Kidney (tissue), 14 donors: ENCODE results near the gene CISD3. TPM values are rescaled to one million over a fixed set of nuclear protein-coding genes. Genes with fewer than 3 reads are reported as not detected.

ENCODE experiments used
- DNase-seq, 5 donors: peaks; one replicate each; pipeline ENCODE4 v3.0.0-alpha.2; 2013 to 2020
- FAIRE-seq: peaks from 2 replicates; lab custom pipeline; 2012; peaks lifted over from hg19 to GRCh38; lab: Jason Lieb, UNC
- H3K27ac ChIP-seq, 2 donors: one replicate each; pipeline ENCODE4 v1.7.0; 2013; ENCODE audit warnings: low read depth in 2 of 2, low read length in 2 of 2, inconsistent platforms in 1 of 2
- H3K27me3 ChIP-seq: one replicate; pipeline ENCODE4 v1.7.1; 2013; ENCODE audit warnings: low read length, inconsistent platforms; ENCODE audit not compliant: control insufficient read depth, insufficient read depth
- H3K36me3 ChIP-seq, 3 donors: one replicate each; pipeline versions ENCODE4 v1.7.0 to v1.7.1; 2013; ENCODE audit warnings: low read length in 3 of 3, control low read depth in 1 of 3, inconsistent platforms in 1 of 3; ENCODE audit not compliant: insufficient read depth in 3 of 3, control insufficient read depth in 2 of 3
- H3K4me1 ChIP-seq, 3 donors: one replicate each; pipeline versions ENCODE4 v1.7.0 to v1.7.1; 2013; ENCODE audit warnings: low read length in 3 of 3, inconsistent platforms in 1 of 3, low read depth in 1 of 3; ENCODE audit not compliant: control insufficient read depth in 2 of 3, insufficient read depth in 2 of 3
- H3K4me3 ChIP-seq, 3 donors: one replicate each; pipeline versions ENCODE4 v1.7.0 to v1.8.1; 2013; ENCODE audit warnings: low read length in 3 of 3, control low read depth in 1 of 3, inconsistent platforms in 1 of 3
- H3K9ac ChIP-seq, 3 donors: one replicate each; pipeline versions ENCODE4 v1.7.0 to v1.7.1; 2013; ENCODE audit warnings: low read length in 3 of 3, control low read depth in 1 of 3, inconsistent platforms in 1 of 3
- H3K9me3 ChIP-seq, 3 donors: one replicate each; pipeline versions ENCODE4 v1.7.0 to v1.7.1; 2013; ENCODE audit warnings: low read length in 3 of 3, control low read depth in 1 of 3, inconsistent platforms in 1 of 3; ENCODE audit not compliant: control insufficient read depth in 2 of 3, insufficient read depth in 1 of 3
- intact Hi-C: fragments of 100-400 bp; cut with DNase I; formaldehyde crosslinking; loops from one replicate; pipeline ENCODE4 v1.11.1; 2022
- polyA plus RNA-seq: library from polyadenylated mRNA; stranded (reverse); fragments of 350-450 nt; fragmentation: Illumina TruSeq; extraction: RNeasy Lipid Tissue Mini Kit (QIAGEN cat#74804); gene quantifications from one replicate; pipeline ENCODE4 v1.2.3, GENCODE V29; 2014; ENCODE audit warnings: low read depth, low replicate concordance; ENCODE audit not compliant: insufficient read depth
- total RNA-seq: library from RNA; stranded (reverse); fragmentation: NEBNext Ultra II Directional; extraction: Animal tissue kit (Norgen Biotek cat#: 25700); gene quantifications from one replicate; pipeline ENCODE4 v1.2.1, GENCODE V29; 2021
- TF ChIP-seq, protein P1 (sequence below): IDR thresholded peaks from 3 replicates; pipeline ENCODE4 v1.5.1; 2012; ENCODE audit warnings: mild to moderate bottlenecking, moderate library complexity, borderline replicate concordance; ENCODE audit not compliant: insufficient read depth; ENCODE audit errors: extremely low read depth
- donor health status: control.
- donor health status: control.
- donor health status: control.
- donor health status: control.
- donor health status: control.
- donor health status: DM: yes; HTN: yes; CAD: no.
- donor health status: Normal renal cell carcinoma (clear cell type).

Gene CISD3
- total and polyA plus RNA-seq, 2 donors from 2014 or later: 37.7 to 152 TPM

DNA sequence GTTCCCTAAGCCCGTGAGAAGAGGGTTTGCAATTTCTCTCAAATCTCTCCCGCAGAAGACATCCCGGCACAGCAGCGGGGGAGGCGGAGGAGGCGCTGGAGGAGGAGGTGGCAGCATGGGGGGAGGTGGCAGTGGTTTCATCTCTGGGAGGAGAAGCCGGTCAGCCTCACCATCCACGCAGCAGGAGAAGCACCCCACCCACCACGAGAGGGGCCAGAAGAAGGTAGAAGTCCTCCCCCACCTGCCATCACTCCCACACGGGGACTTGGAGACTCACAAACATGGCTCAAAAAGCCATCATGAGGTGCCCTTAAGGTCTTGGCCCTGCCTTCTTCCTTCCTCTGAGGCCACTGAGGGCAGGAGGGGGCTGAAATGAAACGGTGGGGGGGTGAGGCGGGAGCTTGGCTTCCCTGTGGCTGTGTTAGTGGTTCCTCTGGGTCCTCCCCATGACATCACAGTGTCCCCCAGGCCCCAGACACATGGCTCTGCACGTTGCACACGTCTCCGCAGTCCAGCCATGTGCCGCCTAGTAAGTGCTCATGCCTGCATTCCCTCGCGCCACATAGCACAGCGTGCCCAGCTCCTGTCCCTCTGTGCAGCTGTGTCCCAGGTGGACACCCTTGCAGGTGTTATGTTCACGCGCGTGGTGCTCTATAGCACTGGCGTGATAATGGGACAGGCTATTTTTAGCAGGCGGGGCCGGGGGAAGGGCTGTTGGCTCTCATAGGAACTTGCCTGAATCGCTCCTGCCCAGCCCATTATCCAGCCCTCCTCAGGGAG is 18.2 kb upstream of the CISD3 start:
- intact Hi-C loops: no loop called here
- DNase-seq: peak in 1 of 5 donors; percentile 63
- peaks cover 2 to 45% (median 29%) of the 10 kb centered on the region in 3 donors for H3K36me3 ChIP-seq

DNA sequence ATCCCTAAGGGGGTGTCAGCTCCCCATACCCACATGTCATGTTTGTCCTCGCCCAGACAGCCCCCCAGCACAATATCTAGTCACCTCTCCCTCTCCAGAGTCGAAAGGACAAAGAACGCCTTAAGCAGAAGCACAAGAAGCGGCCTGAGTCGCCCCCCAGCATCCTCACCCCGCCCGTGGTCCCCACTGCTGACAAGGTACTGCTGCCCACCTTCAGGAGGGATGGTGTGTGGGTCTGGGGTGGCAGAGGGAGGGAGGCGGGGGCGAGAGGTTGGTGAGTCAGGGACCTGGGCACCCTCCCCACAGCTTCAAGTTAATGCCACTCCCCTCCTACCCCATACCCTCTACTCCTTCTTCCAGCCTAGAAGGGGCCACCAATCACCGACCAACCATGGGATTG is 17.5 kb upstream of the CISD3 start:
- Histone ChIP-seq H3K27ac (no peak overlapping the region), H3K36me3 (peaks cover 3 to 49% (median 31%) of the 10 kb centered on the region in 3 donors), H3K4me3 (no peak overlapping the region), H3K9ac (no peak overlapping the region), H3K27me3 (no peaks in the 10 kb centered on the region), H3K4me1 (peaks cover 0 to 9% (median 0%) of the 10 kb centered on the region in 3 donors), H3K9me3 (no peaks in the 10 kb centered on the region)
- TF ChIP-seq, protein P1, sequence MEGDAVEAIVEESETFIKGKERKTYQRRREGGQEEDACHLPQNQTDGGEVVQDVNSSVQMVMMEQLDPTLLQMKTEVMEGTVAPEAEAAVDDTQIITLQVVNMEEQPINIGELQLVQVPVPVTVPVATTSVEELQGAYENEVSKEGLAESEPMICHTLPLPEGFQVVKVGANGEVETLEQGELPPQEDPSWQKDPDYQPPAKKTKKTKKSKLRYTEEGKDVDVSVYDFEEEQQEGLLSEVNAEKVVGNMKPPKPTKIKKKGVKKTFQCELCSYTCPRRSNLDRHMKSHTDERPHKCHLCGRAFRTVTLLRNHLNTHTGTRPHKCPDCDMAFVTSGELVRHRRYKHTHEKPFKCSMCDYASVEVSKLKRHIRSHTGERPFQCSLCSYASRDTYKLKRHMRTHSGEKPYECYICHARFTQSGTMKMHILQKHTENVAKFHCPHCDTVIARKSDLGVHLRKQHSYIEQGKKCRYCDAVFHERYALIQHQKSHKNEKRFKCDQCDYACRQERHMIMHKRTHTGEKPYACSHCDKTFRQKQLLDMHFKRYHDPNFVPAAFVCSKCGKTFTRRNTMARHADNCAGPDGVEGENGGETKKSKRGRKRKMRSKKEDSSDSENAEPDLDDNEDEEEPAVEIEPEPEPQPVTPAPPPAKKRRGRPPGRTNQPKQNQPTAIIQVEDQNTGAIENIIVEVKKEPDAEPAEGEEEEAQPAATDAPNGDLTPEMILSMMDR: no peak
- intact Hi-C loops: no loop called here
- DNase-seq (peak in 1 of 5 donors; percentile 34), FAIRE-seq (no peak)

More for the DNA sequence above, 18.2 kb upstream of the CISD3 start:
- Histone ChIP-seq H3K9me3 (no peaks in the 10 kb centered on the region), H3K27me3 (no peaks in the 10 kb centered on the region), H3K4me3 (no peak overlapping the region), H3K4me1 (peaks cover 0 to 14% (median 0%) of the 10 kb centered on the region in 3 donors), H3K9ac (no peak overlapping the region), H3K27ac (no peak overlapping the region)
- no peak for FAIRE-seq
- TF ChIP-seq, protein P1: no peak

DNA sequence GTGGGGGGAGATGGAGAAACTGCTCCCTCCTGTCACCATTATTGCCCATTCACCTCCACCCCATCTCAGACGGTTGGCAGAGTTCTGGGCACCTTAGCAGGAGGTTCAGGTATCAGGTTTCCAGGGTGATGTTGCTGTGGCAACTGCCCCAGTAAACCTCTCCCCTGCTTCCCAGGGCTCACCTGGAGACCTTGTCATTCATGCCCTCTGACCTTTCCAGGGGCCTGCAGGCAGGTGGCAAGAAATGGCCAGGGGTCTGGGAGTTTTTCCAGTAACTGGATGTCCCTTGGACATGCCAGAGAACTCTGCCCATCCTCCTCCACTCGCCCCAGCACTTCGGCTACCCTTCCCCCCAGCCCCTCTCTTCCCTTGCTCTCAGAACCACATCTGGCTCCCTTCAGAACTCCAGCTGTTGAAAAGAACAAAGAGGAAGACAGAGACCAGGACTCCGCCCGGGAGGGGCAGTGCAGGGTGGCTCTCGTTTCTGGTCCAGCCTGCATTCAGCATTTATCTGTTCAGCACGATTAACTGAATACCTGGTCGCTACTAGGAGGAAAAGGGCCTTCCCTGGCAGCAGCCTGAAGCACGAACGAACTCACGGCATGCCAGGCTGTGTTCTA is 16.6 kb upstream of the CISD3 start:
- H3K4me1 ChIP-seq: peaks cover 0 to 9% (median 0%) of the 10 kb centered on the region in 3 donors
- H3K9ac ChIP-seq: no peak overlapping the region
- no peaks in the 10 kb centered on the region for H3K9me3 ChIP-seq
- H3K4me3 ChIP-seq: no peak overlapping the region
- no peaks in the 10 kb centered on the region for H3K27me3 ChIP-seq
- peaks cover 3 to 45% (median 35%) of the 10 kb centered on the region in 3 donors for H3K36me3 ChIP-seq
- H3K27ac ChIP-seq: no peak overlapping the region
- intact Hi-C loops: no loop called here
- FAIRE-seq (no peak), DNase-seq (peak in 2 of 5 donors; percentile 44 to 69)
- TF ChIP-seq, protein P1: no peak
